ENCODE data around the gene INMT. TPM values are rescaled to one million over a fixed set of nuclear protein-coding genes. Genes with fewer than 3 reads are reported as not detected.

Gene INMT
- total and polyA plus RNA-seq, 2 of the 8 experiments (the other 6 are each of a cell fraction or from before 2014, with no cell fraction given) = 0.60 to 0.94 TPM

- no peak overlapping the region for H2BK5ac ChIP-seq (ENCODE audit: low read depth, low read length)
- FAIRE-seq (no peak), DNase-seq (ENCODE audit: low read depth in 1 of 2, low spot score in 2 of 2) (no peak)
- no peaks in the 10 kb centered on the region; a peak in 1 of 4 replicates for H3K9me3 ChIP-seq (ENCODE audit: insufficient read depth in 2 of 2, low read depth in 1 of 2, low read length in 1 of 2)
- no peak overlapping the region for H3K9ac ChIP-seq (replicated peaks in 1 of 4; ENCODE audit: extremely low read depth in 1 of 4, low read depth in 3 of 4, low read length in 3 of 4)
- no peaks in the 10 kb centered on the region for H3K36me3 ChIP-seq (ENCODE audit: control insufficient read depth in 2 of 4, insufficient read depth in 4 of 4, low read length in 3 of 4)
- no peak overlapping the region for H2AK5ac ChIP-seq (ENCODE audit: low read depth, low read length)
- H3K27ac ChIP-seq (ENCODE audit: low read depth, low read length) = no peak overlapping the region
- H2BK12ac ChIP-seq (ENCODE audit: low read depth, low read length) = no peak overlapping the region
- H2BK20ac ChIP-seq (ENCODE audit: low read length) = no peak overlapping the region
- no peaks in the 10 kb centered on the region for H3K79me2 ChIP-seq (ENCODE audit: control insufficient read depth in 1 of 2, insufficient read depth in 2 of 2, low read length in 2 of 2)
- ChIA-PET CTCF (ENCODE audit: partially characterized antibody) (interaction anchor here (0.6 to 4.0 kb wide), 2 partner anchors 13 to 44 kb away, joined by 3 to 21 read pairs; no protein-coding TSS in a partner anchor), POLR2A (ENCODE audit: partially characterized antibody) (no interaction called here)
- H4K8ac ChIP-seq (ENCODE audit: extremely low read depth, insufficient read depth, low read length) = no peak overlapping the region
- 93% methylated on average over 6 of the region's 6 CpGs; no CpG with 5 or more reads in 1 of the 2 experiments for WGBS, 2 experiments (ENCODE audit: extremely low coverage in 1 of 2, insufficient coverage in 1 of 2, insufficient read length in 1 of 2, insufficient replicate concordance in 2 of 2, low coverage in 1 of 2, low lambda C conversion rate in 2 of 2, missing lambda C conversion rate in 1 of 2)
- H3K23me2 ChIP-seq (ENCODE audit: low read depth, low read length) = peaks cover 6% of the 10 kb centered on the region; the same call in 1 of the 2 replicates
- H2BK15ac ChIP-seq (ENCODE audit: low read length) = no peak overlapping the region
- H3K79me1 ChIP-seq (ENCODE audit: low read depth, low read length) = no peaks in the 10 kb centered on the region
- H3K56ac ChIP-seq (replicated peaks; ENCODE audit: insufficient read length, low read depth, low read length) = no peak overlapping the region
- no peak overlapping the region for H3K4me3 ChIP-seq (ENCODE audit: extremely low read depth in 1 of 4, insufficient read depth in 2 of 4, low read depth in 3 of 4, low read length in 4 of 4)
- H3K27me3 ChIP-seq (replicated peaks in 1 of 4; ENCODE audit: control insufficient read depth in 3 of 4, extremely low read depth in 1 of 4, insufficient read depth in 3 of 4, low read length in 3 of 4) = no peaks in the 10 kb centered on the region; a peak in 1 of 7 replicates
- no peak overlapping the region for H3K18ac ChIP-seq (ENCODE audit: extremely low read depth, low read length)
- H2BK120ac ChIP-seq (replicated peaks; ENCODE audit: low read depth, low read length) = no peak overlapping the region
- no peak for TF ChIP-seq HDAC2 (IDR thresholded peaks at IDR 0.05; ENCODE audit: borderline replicate concordance in 1 of 2, low read depth in 2 of 2, low read length in 2 of 2)
- TF ChIP-seq SP1 (IDR thresholded peaks at IDR 0.05; ENCODE audit: low read depth, low read length) = no peak
- no peak overlapping the region for H3K14ac ChIP-seq (ENCODE audit: insufficient read length)
- H3K4me2 ChIP-seq (ENCODE audit: insufficient read depth in 1 of 2, low read depth in 2 of 2, low read length in 2 of 2) = no peak overlapping the region
- H4K91ac ChIP-seq (replicated peaks; ENCODE audit: insufficient read length, low read length) = no peak overlapping the region
- no peak overlapping the region for H3K4ac ChIP-seq (replicated peaks; ENCODE audit: insufficient read length, low read depth, low read length)
- H4K20me1 ChIP-seq (replicated peaks in 1 of 2; ENCODE audit: control insufficient read depth in 1 of 2, insufficient read depth in 2 of 2, low read length in 2 of 2) = peaks cover 0 to 5% of the 10 kb centered on the region in 2 experiments
- no peak overlapping the region for H3K23ac ChIP-seq (ENCODE audit: insufficient read length)
- no peaks in the 10 kb centered on the region; a peak in 1 of 7 replicates for H3K4me1 ChIP-seq (replicated peaks in 1 of 4; ENCODE audit: control insufficient read depth in 3 of 4, insufficient read depth in 4 of 4, low read length in 3 of 4)
- H4K5ac ChIP-seq (ENCODE audit: insufficient read length, low read depth, low read length) = no peak overlapping the region
- no peak overlapping the region for H2AFZ ChIP-seq (ENCODE audit: low read length)
Observed at GRCh38 chr7:30752484-30752883, 549 bp downstream of the INMT start.
